ENCODE measurements around the gene CCDC142.

The CCDC142 gene

DNA sequence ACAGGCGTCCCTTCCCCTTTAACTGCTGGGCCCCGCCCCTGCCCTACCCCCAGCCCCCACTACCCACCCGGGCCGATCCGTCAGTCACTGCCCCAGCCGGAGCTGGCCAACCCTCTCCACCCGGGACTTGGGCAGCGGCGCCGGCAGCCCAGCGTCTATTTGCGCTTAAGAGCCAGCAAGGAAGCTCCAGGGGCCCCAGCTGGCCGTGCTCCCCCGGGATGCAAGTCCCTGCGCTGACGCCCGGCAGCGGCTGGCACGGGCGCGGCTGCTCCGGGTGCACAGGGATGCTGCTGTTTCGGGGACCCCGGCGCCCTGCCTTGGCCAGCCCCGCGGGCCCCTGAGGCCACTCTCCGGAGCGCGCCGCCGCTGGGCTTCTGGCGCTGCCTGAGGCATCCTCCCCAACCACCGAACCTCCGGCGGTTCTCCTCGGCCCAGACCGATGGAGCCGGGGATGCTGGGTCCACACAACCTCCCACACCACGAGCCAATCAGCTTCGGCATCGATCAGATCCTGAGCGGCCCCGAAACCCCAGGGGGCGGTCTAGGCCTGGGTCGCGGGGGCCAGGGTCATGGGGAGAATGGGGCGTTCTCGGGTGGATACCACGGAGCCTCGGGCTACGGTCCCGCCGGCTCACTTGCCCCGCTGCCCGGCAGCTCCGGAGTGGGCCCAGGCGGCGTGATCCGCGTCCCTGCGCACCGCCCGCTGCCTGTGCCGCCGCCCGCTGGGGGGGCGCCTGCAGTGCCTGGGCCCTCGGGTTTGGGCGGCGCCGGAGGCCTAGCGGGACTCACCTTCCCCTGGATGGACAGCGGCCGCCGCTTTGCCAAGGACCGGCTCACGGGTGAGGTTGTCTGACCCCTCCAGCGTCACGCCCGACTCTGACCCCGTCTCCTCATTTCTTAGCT, 31.8 kb upstream of the CCDC142 start, which contains the start of gene TLX2:
TLX2 (plus strand) TSS at position 83 of the 903 bp plus-strand sequence; CDS start at position 440, 357 bp downstream.
- no peak for DNase-seq (ENCODE audit: low read depth in 1 of 2, low spot score in 1 of 2)

DNA sequence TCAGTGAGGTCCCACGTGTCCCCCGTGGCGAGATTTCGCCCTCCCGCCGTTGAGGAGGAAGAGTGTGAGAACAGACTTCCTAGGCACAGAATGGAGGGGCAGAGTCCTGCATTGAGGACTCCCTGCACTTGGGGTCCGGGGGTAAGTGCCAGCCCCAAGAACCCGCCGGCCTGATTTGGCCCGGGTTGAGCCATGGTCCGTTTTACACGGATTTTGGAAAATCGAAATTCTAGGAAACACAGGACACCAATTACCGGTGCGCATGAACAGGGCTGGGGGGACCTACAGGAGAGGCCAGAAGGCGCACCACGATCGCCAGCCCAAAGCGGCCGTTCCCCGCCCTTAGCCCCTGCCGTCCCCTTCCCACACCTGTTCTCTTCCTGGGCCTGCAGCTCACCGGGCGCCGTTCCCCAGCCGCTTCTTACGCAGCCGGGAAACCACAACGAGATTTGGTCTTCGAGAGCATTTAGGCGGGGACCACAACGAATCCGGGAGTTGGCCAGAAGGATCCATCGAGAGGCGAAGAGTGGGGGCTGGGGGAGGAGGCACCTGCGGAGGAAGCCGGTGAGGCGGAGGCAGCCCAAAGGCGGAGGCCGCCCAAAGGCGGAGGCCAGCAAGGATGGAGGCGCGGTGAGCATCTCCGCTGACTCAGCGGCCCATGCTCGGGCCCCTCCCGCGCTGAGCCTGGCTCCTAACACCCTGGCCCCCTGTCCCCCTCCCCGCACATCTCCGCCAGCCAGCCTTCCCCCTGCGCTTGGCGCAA, 31.0 kb upstream of the CCDC142 start:
- DNase-seq (ENCODE audit: low read depth in 1 of 2, low spot score in 1 of 2): no peak

DNA sequence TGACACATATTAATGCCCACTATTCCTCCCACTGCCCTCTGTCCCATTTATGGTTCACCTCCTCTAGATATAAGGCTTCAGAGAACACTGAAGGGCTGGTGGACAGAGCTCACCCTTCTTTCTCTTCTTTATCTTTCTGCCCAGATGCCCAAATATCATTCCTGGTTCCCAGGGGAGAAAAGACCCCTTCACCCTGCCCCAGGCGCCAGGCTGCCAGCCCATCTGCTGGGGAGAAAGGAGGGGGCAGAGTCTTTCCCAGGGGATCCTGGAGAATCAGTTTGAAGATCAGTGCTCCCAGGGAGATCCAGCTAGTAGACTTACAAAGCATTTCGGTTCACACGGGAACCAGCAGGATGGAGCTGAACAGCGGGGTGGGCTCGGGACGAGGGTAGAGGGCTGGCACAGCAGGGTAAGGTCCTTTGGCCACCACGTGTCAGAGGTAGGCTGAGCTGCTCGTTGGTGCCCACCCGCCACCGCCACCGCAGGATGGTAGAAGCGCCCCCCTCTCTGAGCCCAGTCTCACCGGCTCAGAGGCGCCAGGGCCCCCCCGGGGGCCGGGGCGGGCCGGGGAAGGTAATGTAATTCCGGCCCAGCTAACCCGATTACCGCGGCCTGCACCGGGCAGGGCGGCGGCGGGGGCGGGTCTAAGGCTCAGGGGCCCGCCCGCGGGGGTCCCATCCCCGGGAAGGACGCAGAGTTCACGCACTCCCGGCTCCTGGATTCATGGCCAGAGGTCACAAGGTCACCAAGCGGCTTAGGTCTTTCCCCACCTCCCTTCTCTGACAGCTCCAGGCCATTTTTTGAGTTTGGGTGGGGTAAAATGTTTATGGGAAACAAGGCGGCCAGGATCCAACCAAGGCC, 30.2 kb upstream of the CCDC142 start:
- no peak for DNase-seq (ENCODE audit: low read depth in 1 of 2, low spot score in 1 of 2)

DNA sequence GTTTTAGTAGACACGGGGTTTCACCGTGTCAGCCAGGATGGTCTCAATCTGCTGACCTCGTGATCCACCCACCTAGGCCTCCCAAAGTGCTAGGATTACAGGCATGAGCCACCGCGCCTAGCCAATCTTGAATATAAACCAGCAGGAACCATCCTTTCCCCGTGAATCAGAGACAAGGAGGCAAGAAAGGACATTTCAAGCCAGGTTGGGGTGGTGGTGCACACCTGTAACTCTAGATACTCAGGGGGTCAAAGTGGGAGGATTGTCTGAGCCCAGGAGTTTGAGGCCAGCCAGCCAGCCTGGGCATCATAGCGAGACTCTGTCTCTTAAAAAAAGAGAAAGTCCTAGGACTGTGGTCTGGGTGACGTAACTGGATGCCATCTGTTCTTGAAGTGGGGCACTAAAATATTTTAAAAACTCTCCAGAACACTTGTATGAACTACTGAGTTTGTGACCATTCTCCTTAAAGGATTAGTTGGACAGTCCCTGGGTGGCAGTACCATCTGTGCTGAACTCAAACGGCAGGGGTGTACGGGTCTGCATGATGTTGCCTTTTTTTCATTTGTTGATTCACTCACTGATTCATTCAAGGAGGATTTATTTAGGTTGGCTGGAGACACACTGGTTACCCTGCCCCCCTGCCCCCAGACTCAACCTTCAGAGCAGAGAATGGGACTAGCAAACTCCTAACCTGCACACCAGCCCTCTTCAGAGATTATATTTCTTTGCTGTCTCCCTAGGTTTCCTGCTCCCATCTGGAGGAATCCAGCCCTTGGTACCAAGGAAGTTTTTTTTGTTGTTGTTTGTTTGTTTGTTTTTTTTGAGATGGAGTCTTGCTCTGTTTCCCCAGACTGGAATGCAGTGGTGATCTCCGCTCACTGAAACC, 28.5 kb upstream of the CCDC142 start:
- DNase-seq (ENCODE audit: low read depth in 1 of 2, low spot score in 1 of 2): no peak

DNA sequence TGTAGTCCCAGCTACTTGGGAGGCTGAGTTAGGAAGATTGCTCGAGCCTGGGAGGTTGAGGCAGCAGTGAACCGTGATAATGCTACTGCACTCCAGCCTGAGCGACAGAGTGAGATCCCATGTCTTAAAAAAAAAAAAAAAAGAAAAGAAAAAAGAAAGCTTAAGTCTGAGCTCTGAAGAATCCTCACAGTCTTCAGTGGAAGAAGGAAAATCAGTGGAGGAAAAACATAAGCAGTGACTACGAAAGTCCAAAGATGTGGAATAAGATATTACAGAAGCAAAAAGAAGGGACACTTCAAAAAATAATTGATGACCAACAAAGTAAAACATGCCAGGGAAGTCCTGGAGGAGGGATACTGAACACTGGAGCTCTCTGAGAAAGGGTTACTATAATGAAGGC, 27.5 kb upstream of the CCDC142 start:
- no peak for DNase-seq (ENCODE audit: low read depth in 1 of 2, low spot score in 1 of 2)

DNA sequence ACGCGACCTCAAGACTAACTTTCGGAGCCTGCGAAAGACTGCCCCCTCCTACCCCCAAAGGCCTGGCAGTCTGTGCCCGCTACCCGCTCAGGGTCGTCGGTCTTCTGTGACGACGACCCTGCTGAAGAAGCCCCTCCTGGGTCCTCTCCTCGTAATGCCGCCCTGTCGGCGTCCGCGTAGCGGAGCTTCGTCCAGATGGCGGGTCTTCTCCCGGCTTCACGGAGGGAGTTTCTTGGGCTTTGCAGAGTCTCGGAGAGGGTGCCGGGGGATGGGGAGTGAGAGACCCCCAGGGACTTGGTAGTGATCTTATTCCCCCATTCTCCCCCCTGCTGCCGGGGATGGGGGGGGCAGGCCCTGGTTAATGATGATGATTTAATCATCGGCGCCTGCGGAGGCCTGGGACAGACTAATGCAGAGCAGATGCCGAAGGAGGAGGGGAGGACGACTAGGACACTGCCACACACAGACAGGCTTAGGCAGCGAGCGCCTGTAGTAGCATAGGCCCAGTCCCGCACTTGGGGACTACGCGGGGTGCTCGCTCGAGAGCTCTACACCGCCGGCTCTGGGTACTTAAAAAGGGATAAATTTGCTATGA, 25.2 kb upstream of the CCDC142 start:
- DNase-seq (ENCODE audit: low read depth in 1 of 2, low spot score in 1 of 2): no peak

DNA sequence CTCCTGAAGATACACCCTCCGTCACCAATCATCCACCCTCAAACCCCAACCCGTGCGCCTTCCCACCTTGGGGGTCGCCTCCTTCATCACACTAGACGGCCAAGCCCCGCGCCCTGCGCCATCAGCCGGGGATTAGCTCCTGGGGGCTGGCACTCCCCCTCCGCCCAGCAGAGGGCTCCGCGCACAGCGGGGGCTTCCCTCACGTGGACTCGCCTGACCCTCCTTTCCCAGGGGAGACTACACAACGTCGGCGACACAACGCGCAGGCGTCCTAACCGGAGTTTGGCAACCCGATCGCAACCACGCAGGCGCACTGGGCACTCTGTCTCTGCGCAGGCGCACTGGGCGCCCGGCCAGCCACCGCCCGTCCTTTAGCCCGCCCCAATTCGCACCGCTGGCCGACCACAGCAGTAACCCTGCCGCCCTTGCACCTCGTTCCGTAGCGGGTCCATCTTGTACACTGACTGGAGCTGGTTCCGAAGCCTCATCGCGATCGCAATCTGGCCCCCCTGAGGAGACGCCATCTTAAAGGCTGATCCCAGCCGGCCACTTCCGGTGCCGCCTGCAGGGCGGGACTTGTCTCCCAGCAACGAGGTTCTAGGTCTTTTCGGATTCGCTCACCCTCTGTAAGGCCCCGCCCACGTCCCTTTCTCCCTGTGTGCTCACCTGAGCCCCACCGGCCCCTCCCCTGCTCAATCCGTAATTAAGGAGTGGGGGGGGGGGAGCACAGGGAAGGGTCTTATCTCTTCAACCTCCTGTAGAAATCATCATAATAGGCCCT, 24.5 kb upstream of the CCDC142 start, which contains the start of gene PCGF1:
PCGF1 (minus strand) TSS at position 551 of the 781 bp plus-strand sequence; CDS start at position 524, 27 bp downstream.
- peak; percentile 98 for DNase-seq (ENCODE audit: low read depth in 1 of 2, low spot score in 1 of 2)

DNA sequence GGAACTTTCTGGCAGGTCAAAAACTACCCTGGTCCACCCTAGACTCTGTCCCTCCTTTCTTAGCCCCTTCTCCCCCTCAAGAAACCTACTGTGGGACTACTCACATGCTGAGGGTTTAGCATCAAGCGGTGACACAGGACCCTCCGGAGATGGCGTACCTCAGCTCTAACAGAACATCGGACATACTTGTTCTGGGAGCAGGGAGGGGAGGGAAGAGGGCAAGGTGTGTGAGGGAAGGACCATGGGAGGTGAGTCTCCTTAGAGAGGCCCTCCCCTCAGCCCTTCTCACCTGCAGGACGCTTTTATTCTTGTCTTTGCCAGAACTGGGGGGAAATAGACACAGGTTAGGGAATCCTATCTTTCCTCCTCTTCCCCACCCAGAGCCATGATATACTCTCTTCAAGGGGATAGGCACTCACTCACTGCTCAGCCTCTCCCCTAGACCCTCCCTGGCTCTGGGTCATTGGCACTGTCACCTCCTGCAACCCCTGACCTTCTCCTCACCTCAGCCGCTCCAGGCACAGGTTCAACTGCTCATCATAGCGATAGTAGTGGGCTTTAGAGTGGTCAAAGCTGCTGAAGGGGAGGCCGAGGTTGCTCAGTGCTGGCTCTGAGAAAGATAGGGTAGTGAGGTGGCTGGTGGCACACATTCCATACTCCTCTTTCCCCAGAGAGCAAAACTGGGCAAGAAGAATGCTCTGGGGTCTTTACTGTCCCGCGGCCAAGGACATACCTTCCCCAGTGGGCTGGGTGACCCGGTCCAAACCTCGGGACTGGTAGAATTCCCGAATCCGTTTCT, 22.8 kb upstream of the CCDC142 start:
- no peak for DNase-seq (ENCODE audit: low read depth in 1 of 2, low spot score in 1 of 2)

DNA sequence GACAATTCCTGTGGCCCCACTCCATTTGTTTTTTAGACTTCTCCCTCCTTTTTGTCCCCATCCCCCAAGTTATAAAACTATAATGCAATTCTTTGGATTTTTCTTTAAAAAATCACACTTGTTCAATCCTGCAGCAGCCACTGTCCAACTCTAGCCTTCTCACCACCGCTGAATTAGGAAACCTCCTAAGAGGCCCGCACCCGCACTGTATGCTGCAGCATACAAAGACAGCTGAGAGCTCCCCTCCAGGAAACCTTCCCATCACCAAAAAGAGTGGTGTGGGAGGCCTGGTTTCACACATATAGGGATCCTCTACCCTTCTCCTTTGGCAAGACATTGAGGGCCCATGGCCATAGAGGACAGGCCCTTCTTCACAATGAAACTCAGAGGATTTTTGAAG, 21.8 kb upstream of the CCDC142 start:
- no peak for DNase-seq (ENCODE audit: low read depth in 1 of 2, low spot score in 1 of 2)

DNA sequence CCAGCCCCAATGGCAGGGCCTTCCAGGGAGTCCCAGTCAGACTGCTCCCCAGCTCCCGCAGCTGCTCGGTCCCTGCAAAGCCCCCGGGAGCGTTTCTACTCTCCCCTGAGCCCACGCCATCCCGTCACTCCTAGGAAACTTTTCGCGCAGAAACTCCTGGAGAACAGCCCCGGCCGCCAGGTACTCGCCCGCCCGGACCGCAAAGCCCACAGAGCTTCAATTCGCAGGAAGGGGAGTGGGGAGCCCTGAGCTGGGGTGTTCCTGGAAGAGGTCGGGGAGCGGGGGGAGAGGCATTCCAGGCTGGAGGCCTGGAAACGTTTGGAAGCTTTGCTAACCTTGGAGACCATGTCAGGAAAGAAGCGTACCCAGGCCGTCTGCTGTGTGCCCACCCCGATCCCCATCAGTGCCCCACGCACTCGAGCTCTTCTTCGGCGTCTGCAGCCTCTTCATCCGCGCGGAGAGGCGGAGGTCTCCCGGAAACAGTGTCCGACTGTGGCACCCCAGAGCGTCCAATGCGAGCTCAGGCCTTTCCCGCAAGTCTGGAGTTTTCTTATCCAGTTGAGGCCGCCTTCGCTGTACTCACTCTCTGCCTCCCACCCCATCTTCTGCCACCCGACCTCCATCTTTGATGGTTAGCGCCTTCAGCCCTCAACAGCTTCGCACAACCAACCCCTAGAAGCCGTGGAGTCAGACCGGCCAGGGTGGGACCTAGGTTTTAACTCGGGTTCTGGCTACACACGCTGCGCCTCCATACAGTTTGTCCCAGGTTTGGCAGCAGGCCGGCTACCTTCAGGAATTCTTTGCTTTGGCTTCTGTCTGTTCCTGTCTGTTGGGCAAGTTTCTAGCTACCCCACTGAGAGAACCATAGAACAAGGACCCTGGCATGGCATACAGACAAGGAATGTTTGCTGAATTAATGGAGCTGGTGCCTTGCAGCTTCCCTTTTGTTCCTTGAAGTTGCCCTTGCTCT, 21.0 kb upstream of the CCDC142 start:
- no peak for DNase-seq (ENCODE audit: low read depth in 1 of 2, low spot score in 1 of 2)

DNA sequence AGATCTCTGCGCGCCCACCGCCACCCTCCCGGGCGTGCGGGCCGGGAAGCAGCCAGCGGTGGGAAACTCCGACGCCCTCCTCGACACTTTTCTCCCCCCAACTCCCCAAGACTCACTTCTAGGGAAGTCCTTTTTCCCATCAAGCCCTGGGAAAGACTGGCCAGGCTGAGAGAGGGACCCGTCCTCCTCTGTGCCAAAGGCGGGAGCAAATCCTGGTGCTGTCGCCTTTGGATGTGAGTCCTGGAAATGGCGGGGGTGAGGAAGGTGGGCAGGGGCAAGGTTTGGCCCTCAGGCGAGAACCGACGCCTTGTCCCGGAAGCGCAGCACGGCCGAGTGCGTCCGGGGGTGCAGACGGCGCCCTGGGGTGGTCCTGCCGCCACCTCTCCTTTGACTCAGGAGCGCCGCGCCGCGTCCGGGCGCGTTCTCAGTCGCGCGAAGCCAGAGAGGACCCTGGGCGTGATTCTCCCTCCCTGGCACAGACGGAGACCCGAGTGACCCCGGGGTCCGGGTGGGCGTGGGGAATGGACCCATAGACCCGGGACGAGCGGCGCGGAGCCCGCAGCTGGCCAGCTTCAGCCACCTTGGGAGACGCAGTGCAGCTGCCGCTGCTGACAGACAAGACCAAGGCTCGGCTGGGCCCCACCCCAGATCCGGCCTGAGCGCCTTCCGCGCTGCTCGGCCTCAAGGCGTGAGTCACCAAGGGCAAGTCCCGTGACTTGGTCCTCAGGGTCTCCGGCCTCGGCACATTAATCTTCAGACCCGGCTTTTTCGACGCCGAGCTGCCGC, 20.1 kb upstream of the CCDC142 start:
- no peak for DNase-seq (ENCODE audit: low read depth in 1 of 2, low spot score in 1 of 2)

DNA sequence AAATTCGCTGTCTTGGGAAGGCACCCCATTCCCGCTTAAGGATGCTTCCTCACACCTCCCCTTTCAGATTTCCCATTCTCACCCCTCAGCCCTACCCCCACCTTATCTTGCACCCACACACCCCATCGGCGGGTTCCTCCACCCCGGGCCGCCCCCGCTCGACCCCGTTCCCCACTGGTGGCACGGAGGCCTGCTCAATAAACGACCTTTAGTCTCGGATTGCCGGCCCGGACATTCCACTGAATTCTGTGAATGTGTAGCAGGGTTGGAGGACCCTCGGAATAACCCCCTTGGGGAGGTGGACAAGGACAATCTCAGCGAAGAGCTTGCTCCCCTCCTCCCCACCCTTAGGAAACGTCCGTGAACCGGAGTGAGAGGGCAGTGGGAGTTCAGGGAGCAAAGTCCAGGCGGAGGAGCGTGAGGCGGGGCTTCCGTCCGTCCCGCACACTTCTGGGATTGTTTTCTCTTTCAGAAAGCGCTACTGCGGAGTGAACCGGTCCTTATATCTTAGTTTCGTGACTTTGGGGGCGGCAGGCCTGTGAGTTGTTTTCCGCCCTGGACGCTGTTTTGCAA, 19.4 kb upstream of the CCDC142 start:
- DNase-seq (ENCODE audit: low read depth in 1 of 2, low spot score in 1 of 2): no peak

DNA sequence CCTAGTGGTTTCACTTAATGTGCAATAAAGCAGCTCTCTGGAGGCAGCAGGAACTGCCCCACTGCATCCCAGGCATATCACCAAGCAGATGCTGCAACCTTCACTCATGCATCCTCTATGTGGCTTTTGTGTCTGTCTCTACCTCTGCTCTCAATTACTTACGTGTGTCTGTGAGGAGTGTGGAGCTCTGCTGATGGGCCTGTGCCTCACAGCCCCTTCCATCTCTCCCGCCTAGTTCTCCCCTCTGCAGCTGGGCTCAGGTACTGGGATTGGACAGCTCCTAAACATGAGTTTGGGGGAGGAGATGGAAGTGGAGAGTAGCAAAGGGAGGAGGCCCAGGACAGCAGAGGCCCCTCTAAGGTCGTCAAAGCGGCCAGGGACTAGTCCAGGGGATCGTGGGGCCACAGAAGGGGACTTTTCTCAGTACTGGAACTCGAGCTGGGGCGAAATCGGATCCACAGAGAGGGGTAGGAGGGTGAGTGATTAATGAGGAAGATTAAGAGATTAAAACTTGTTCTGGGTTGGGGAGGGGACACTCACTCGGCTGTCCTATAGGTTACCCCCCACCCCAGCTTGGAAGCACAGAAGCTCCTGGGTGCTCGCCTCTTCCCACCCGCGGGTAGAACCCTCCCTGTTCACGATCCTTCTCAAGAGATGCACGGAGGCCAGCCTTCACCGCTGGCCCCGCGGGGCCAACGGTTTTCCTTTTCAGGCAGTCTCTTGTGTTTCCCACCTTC, 18.7 kb upstream of the CCDC142 start:
- no peak for DNase-seq (ENCODE audit: low read depth in 1 of 2, low spot score in 1 of 2)

DNA sequence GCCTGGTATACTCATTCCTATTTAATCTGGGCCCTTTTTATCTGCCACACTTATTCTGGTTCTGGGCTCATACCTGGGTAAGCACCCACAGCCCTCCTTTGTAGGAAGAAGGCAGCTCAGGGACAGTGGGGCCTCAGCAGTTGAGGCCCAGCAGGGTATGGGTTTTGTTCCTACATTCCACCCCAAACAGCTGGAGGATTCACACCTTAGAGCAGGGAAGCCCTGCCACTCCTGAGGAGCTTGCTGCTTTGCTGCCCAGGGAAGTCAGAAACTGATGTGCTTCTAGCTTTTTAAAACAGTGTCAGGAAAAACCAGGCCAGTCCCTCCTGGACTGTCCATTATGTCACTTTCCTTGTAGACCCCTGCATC, 17.8 kb upstream of the CCDC142 start:
- DNase-seq (ENCODE audit: low read depth in 1 of 2, low spot score in 1 of 2): no peak

DNA sequence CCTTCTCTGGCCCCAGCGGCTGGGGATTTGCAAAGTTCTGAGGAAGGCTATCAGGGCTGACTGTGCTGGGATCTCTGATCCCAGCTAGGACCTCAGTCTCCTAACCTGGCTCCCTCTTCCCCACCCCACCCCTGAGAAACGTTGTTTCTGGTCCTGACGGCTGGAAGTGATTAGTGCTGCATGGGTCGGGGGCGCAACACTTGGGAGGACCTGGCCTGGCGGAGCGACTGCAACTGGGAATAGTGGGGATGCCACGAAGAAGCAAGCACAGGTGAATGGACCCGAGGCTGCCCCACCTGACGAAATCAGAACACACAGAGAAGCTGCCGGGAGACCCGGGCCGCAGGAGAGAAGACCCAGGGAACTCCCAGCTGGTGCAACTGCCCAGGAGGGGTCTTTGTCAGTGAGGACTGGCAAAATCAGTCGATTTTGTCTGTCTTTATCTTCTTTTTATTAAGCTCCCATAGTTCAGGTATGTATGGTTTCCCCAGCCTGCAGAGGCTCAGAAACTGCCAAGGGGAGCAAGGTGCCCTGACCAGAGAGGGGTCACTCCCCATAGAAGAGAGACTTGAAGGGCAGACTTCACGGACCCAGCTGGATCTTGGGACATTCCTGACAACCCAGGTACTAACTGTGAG, 17.3 kb upstream of the CCDC142 start:
- no peak for DNase-seq (ENCODE audit: low read depth in 1 of 2, low spot score in 1 of 2)

Measured in activated CD4-positive, alpha-beta T cell treated with anti-CD3 and anti-CD28 coated beads, Interleukin-2, amount 50 U/mL, for 24 hours (primary cell).